HPDE6-E6E7 (cell line): ENCODE measurements around the gene SEC63.
"Not testable (repeated sequence)": the region's sequence is repeated elsewhere in the genome, so short reads cannot be mapped to it uniquely, and the experiment has no call there.

Experiments
- DNase-seq: peaks from one replicate; pipeline ENCODE4 v3.0.0; 2011; ENCODE audit warnings: missing footprints; ENCODE audit errors: extremely low spot score

The SEC63 gene

DNA sequence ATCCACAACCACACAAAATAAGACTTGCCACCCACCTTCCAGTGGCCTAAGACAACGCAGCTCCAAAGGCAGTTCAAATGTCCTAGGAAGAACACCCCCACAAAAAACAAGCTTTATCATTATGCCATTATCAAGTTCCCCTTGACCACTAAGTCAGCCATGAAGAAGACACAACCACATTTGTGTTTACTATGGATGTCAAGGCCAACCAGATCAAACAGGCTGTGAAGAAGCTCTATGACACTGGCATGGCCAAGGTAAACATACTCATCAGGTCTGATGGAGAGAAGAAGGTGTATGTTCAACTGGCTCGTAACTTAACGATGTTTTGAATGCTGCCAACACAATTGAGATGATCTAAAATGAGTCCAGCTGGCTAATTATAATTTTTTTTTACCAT lies 26.1 kb downstream of the SEC63 start:
- no peak for DNase-seq

- no peak for DNase-seq
Observed at GRCh38 chr6:107928984-107929383, 29.0 kb downstream of the SEC63 start.

DNA sequence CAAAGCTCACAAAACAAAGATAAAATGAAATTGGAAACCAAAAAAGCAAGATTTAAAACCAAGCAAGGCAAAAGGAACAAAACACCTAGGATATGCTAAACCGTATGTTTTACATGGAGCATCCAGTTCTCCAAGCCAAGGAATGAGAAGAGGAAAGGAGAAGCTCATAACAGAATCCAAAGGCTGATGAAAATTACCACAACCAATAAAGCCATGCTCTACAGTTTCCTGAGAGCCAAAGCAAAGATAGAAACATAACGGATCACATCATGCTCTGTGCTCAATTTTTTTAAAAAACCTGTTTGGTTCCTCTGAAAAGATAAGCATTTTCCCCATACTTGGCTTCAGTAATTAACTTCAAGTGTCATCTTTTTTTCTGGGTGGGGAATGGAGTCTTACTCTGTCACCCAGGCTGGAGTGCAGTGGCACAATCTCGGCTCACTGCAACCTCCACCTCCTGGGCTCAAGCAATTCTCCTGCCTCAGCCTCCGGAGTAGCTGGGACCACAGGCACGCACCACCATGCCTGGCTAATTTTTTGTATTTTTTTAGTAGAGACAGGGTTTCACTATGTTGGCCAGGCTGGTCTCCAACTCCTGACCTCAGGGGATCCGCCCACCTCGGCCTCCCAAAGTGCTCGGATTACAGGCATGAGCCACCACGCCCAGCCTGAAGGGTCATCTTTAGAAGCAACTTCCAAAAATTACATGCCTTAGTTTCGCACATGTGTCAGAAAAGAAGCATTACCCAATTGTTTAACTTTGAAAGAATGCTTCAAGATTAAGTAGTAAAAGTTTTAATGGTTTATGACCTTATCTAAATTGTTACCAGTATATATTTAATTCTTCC lies 31.1 kb downstream of the SEC63 start:
- not testable (repeated sequence) for DNase-seq

GRCh38 chr6:107917451-107918375 lies 40.3 kb downstream of the SEC63 start:
- no peak for DNase-seq

- not testable (repeated sequence) for DNase-seq
Observed at GRCh38 chr6:107916961-107917360, 41.0 kb downstream of the SEC63 start.

DNA sequence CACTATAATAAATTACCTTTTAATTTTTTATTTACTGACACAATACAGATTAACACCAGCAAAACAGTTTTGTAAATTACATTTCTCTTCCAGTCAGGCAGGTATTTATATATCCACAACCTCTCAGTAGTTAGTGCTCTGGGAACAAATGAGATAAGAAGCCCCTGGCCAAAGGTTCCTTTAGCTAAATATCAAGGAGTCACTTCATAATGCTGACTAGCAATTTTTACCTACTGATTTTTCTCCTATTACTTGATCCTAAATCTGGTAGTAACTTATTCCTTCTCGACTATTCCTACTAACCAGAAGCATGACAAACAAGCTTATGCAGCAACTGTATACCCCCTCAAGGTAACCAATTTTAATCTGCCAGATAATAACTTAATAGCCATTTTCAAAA lies 46.3 kb downstream of the SEC63 start:
- DNase-seq, result no peak

GRCh38 chr6:107894809-107895396 lies 63.1 kb downstream of the SEC63 start:
- no peak for DNase-seq

DNA sequence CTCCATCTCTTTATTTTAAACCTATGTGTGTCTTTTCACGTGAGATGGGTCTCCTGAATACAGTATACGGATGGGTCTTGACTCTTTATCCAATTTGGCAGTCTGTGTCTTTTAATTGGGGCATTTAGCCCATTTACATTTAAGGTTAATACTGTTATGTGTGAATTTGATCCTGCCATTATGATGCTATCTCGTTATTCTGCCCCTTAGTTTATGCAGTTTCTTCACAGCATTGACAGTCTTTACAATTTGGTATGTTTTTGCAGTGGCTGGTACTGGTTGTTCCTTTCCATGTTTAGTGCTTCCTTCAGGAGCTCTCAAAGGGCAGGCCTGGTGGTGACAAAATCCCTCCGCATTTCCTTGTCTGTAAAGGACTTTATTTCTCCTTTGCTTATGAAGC lies 67.6 kb downstream of the SEC63 start:
- not testable (repeated sequence) for DNase-seq

DNA sequence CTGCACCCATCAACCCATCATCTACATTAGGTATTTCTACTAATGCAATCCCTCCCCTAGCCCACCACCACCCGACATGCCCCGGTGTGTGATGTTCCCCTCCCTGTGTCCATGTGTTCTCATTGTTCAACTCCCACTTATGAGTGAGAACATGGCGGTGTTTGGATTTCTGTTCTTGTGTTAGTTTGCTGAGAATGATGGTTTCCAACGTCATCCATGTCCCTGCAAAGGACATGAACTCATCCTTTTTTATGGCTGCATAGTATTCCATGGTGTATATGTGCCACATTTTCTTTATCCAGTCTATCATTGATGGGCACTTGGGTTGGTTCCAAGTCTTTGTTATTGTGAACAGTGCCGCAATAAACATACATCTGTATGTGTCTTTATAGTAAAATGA lies 72.1 kb downstream of the SEC63 start:
- not testable (repeated sequence) for DNase-seq

DNA sequence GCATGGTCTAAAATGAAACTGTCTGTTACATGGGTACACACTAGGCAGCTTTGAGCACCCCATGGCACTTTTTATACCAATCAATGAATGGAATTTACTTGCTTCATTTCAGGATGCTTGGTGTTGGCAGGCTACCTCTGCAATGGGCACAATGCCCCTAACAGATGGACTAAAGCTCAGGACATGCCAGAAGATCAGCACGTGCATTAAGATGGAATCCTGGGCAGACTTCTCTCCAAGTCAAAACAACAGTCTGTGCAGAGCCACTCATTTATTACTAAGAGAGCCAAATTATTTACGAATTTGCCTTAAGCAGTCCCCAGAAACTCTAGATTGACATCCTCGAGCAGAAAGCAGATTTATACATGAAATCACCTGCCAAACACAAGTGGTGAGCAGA lies 78.1 kb downstream of the SEC63 start:
- DNase-seq, result no peak

DNA sequence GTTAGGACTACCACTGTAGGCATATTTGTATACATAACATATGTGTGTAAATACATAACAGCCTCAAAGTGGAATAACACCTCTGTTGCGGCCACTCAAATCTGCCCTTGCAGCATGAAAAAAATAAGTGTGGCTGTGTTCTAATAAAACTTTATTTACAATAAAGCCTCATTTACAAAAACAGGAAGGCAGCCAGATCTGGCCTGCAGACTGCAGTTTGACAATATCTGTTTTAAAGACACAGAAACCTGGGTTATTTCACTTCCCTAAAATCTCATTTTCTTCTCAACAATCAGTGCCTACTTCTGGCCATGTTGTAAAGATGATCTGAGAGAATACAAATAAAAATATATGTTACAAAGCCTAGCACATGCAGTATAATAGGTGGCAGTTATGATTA lies 80.0 kb downstream of the SEC63 start:
- DNase-seq, result no peak

DNA sequence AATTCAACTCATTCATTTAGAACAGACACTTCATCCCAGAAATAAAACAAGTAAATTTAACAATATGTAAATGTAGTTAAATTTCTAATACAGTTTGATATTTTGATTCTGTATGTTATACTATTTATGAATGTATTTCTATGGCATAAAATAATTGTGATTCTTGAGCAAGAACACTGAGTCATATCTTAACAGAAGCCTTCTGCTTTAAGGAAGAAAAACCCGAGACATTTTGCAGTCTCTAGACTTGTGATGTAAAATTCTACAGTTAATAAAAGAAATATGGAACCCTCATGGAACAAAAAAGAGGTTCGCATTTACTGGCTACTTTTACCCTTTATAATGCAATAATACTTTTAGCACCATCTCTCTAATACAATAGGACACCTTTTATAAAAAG lies 86.0 kb downstream of the SEC63 start:
- DNase-seq, result no peak

DNA sequence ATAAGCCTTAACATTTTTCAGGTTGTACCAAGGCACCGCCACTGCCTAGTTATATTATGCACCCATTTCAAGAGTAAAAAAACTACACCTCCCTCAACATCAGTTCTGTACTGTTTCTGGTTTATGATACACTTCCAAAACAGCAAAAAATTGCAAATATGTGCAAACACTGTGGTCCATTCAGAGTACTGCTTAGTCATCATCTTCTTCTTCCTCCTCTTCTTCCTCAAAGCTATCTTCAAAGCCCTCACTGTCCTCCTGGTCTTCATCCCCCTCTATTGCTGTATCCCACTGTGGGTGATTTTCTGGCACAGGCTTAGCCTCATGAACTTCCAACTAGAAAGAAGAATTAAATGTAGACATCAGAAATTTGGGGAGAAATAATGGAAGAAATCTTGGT lies 86.5 kb downstream of the SEC63 start:
- not testable (repeated sequence) for DNase-seq

DNA sequence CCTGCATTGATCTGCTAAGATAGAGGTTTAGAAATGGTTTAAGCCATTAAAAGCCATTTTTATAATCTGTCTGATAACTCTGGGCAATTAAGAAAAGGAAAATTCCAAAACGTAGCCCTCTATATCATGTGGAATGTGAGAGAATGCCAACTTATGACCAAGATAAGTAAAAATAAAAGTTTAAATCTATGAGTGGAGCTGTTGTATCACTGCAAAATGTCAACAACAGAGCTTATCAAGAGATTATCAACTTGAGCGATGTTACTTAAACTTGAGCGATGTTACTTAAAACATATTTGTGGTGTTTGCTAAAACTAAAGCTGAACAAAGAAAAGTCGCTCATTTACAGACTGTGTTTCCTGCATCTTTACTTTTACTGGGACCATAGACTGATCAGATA lies 87.0 kb downstream of the SEC63 start:
- no peak for DNase-seq

DNA sequence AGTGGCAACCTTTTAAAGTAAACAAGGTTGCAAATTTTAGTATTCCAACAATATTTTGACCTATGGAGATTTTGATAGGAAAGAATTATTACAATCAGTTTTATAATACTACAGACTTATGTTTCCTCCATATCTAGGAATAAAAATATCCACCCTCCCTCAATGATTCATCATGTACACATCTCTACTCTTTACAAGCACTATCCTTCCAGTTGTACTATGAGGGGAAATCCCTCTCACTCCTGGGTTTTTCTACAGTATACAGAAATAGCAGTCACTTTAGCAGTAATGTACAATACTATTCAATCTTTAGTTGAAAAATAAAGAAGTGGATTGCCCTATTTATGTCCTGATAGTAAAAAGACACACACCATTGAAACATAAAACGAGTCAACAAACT lies 87.6 kb downstream of the SEC63 start:
- DNase-seq, result no peak

DNA sequence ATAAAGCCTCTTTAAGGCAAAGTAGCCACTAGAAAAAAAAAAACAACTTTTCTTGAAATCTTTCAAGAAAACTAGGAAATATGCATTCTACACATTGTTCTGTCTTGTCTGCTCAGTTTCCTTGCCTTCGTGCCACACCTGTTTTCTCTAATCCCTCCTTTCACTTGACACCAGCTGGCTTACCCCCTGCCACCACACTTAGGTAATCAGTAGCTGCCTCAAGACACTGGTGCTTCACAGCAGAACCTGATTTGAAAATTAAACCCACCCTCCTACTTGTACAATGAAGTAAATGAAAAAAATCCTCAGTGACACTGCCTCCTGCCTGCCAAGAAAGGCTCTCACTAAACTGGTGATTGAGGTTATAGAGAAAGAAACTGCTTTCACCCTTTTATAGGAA lies 88.1 kb downstream of the SEC63 start:
- DNase-seq, result no peak

- no peak for DNase-seq
Observed at GRCh38 chr6:107868867-107869611, 89.0 kb downstream of the SEC63 start.

DNA sequence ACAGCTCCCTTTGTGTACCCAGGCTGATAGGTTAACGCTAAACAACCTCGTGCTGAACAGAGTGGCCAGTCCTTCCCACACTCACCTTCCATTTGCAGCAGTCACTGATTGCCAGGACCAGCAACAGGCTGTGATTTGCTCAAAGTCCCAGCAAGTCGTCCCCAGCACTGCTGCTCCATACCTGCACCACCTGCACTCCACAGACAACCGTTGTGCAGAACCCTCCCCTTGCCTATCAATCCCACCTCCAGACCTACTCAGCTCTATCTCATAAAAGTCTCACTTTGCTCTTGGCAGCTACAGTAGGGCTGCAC lies 90.7 kb downstream of the SEC63 start:
- DNase-seq, result no peak

- no peak for DNase-seq
Observed at GRCh38 chr6:107866606-107867301, 91.3 kb downstream of the SEC63 start.

- no peak for DNase-seq
Observed at GRCh38 chr6:107864226-107865127, 93.5 kb downstream of the SEC63 start.
